Kidney (tissue), 14 donors: ENCODE results near the gene ZNF236. TPM values are rescaled to one million over a fixed set of nuclear protein-coding genes. Genes with fewer than 3 reads are reported as not detected.

Source experiments
- DNase-seq, 5 donors: peaks; one replicate each; pipeline ENCODE4 v3.0.0-alpha.2; 2013 to 2020
- FAIRE-seq: peaks from 2 replicates; lab custom pipeline; 2012; peaks lifted over from hg19 to GRCh38; lab: Jason Lieb, UNC
- H3K27ac ChIP-seq, 2 donors: one replicate each; pipeline ENCODE4 v1.7.0; 2013; ENCODE audit warnings: low read depth in 2 of 2, low read length in 2 of 2, inconsistent platforms in 1 of 2
- H3K27me3 ChIP-seq: one replicate; pipeline ENCODE4 v1.7.1; 2013; ENCODE audit warnings: low read length, inconsistent platforms; ENCODE audit not compliant: control insufficient read depth, insufficient read depth
- H3K36me3 ChIP-seq, 3 donors: one replicate each; pipeline versions ENCODE4 v1.7.0 to v1.7.1; 2013; ENCODE audit warnings: low read length in 3 of 3, control low read depth in 1 of 3, inconsistent platforms in 1 of 3; ENCODE audit not compliant: insufficient read depth in 3 of 3, control insufficient read depth in 2 of 3
- H3K4me1 ChIP-seq, 3 donors: one replicate each; pipeline versions ENCODE4 v1.7.0 to v1.7.1; 2013; ENCODE audit warnings: low read length in 3 of 3, inconsistent platforms in 1 of 3, low read depth in 1 of 3; ENCODE audit not compliant: control insufficient read depth in 2 of 3, insufficient read depth in 2 of 3
- H3K4me3 ChIP-seq, 3 donors: one replicate each; pipeline versions ENCODE4 v1.7.0 to v1.8.1; 2013; ENCODE audit warnings: low read length in 3 of 3, control low read depth in 1 of 3, inconsistent platforms in 1 of 3
- H3K9ac ChIP-seq, 3 donors: one replicate each; pipeline versions ENCODE4 v1.7.0 to v1.7.1; 2013; ENCODE audit warnings: low read length in 3 of 3, control low read depth in 1 of 3, inconsistent platforms in 1 of 3
- H3K9me3 ChIP-seq, 3 donors: one replicate each; pipeline versions ENCODE4 v1.7.0 to v1.7.1; 2013; ENCODE audit warnings: low read length in 3 of 3, control low read depth in 1 of 3, inconsistent platforms in 1 of 3; ENCODE audit not compliant: control insufficient read depth in 2 of 3, insufficient read depth in 1 of 3
- intact Hi-C: fragments of 100-400 bp; cut with DNase I; formaldehyde crosslinking; loops from one replicate; pipeline ENCODE4 v1.11.1; 2022
- polyA plus RNA-seq: library from polyadenylated mRNA; stranded (reverse); fragments of 350-450 nt; fragmentation: Illumina TruSeq; extraction: RNeasy Lipid Tissue Mini Kit (QIAGEN cat#74804); gene quantifications from one replicate; pipeline ENCODE4 v1.2.3, GENCODE V29; 2014; ENCODE audit warnings: low read depth, low replicate concordance; ENCODE audit not compliant: insufficient read depth
- total RNA-seq: library from RNA; stranded (reverse); fragmentation: NEBNext Ultra II Directional; extraction: Animal tissue kit (Norgen Biotek cat#: 25700); gene quantifications from one replicate; pipeline ENCODE4 v1.2.1, GENCODE V29; 2021
- TF ChIP-seq, protein P1 (sequence below): IDR thresholded peaks from 3 replicates; pipeline ENCODE4 v1.5.1; 2012; ENCODE audit warnings: mild to moderate bottlenecking, moderate library complexity, borderline replicate concordance; ENCODE audit not compliant: insufficient read depth; ENCODE audit errors: extremely low read depth
- donor health status: control.
- donor health status: control.
- donor health status: control.
- donor health status: control.
- donor health status: control.
- donor health status: DM: yes; HTN: yes; CAD: no.
- donor health status: Normal renal cell carcinoma (clear cell type).

The ZNF236 gene
- total and polyA plus RNA-seq, 2 donors from 2014 or later = 1.1 to 18.6 TPM

GRCh38 chr18:76920974-76921373 is 98.6 kb downstream of the ZNF236 start:
- FAIRE-seq = no peak
- Histone ChIP-seq H3K27me3 (no peaks in the 10 kb centered on the region), H3K36me3 (peaks cover 0 to 36% (median 33%) of the 10 kb centered on the region in 3 donors), H3K4me1 (no peaks in the 10 kb centered on the region), H3K9ac (no peak overlapping the region), H3K27ac (no peak overlapping the region), H3K9me3 (no peaks in the 10 kb centered on the region), H3K4me3 (no peak overlapping the region)
- intact Hi-C loops = no loop called here
- DNase-seq = no peak
- TF ChIP-seq, protein P1, sequence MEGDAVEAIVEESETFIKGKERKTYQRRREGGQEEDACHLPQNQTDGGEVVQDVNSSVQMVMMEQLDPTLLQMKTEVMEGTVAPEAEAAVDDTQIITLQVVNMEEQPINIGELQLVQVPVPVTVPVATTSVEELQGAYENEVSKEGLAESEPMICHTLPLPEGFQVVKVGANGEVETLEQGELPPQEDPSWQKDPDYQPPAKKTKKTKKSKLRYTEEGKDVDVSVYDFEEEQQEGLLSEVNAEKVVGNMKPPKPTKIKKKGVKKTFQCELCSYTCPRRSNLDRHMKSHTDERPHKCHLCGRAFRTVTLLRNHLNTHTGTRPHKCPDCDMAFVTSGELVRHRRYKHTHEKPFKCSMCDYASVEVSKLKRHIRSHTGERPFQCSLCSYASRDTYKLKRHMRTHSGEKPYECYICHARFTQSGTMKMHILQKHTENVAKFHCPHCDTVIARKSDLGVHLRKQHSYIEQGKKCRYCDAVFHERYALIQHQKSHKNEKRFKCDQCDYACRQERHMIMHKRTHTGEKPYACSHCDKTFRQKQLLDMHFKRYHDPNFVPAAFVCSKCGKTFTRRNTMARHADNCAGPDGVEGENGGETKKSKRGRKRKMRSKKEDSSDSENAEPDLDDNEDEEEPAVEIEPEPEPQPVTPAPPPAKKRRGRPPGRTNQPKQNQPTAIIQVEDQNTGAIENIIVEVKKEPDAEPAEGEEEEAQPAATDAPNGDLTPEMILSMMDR = no peak

DNA sequence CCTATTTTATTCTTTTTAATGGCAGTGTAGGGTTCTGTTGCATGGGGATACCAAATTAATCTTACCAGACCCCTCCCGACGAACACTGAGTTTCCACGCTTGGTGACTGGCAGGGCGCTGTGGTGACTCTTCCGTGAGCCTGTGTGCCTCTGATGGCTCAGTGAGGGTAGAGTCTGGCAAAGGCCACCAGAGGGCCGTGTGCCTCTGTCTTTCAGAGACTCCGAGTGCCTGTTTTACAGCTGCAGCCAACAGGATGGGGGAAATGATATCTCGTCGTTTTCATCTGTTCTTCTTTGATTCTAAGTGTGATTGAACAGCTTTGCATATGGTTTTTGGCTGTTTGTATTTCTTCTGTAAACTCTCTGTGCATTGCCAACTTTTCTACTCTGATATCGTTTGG is 99.8 kb downstream of the ZNF236 start:
- no peaks in the 10 kb centered on the region for H3K9me3 ChIP-seq
- peaks cover 3 to 36% (median 34%) of the 10 kb centered on the region in 3 donors for H3K36me3 ChIP-seq
- TF ChIP-seq, protein P1 = peak; percentile 61
- no peaks in the 10 kb centered on the region for H3K4me1 ChIP-seq
- H3K4me3 ChIP-seq = no peak overlapping the region
- no peak overlapping the region for H3K9ac ChIP-seq
- no peaks in the 10 kb centered on the region for H3K27me3 ChIP-seq
- no peak for FAIRE-seq
- peak in 3 of 5 donors; percentile 57 to 82 (median 68) for DNase-seq
- intact Hi-C loops = no loop called here
- no peak overlapping the region for H3K27ac ChIP-seq

DNA sequence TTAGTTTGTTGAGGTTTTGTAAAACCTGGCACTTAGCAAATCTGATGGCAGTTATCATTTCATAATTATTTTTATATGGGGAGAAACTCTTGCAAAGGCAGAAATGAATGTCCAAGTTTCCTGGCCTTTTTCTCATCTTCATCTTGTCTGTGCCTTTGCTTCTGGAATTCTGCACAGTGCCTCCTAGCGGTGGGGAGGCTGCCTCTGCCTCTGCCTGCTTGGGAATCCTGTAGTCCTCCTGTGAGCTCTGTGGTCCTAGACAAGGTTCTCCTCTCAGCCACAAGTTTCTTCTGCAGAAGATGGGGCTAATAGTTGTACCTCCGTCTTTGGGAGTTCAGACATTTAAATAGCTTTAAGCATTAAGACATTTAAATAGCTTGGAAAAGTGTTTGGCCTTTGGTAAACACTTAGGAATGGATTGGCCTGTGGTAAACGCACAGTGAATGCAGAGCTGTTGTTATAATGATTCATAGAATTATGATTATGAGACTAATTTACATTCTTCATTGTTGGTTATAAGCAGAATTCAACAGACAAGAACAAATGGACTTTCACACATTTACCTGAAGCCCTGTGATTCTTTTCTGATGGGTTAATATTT is 101.2 kb downstream of the ZNF236 start:
- Histone ChIP-seq H3K36me3 (peaks cover 3 to 42% (median 28%) of the 10 kb centered on the region in 3 donors), H3K27ac (no peak overlapping the region), H3K4me3 (no peak overlapping the region), H3K4me1 (no peaks in the 10 kb centered on the region), H3K27me3 (no peaks in the 10 kb centered on the region), H3K9ac (no peak overlapping the region), H3K9me3 (no peaks in the 10 kb centered on the region)
- DNase-seq = peak in 1 of 5 donors; percentile 24
- FAIRE-seq = no peak
- intact Hi-C loops = no loop called here
- TF ChIP-seq, protein P1 = peak; percentile 26
